Upper lobe of right lung (tissue), 1 donor: ENCODE data around the gene RRP9. TPM values are rescaled to one million over a fixed set of nuclear protein-coding genes. Genes with fewer than 3 reads are reported as not detected.

ENCODE experiments used
- ATAC-seq: fragments of 200-7000 bp; cut with Tn5 transposase; one replicate; pipeline ENCODE4 v1.9.1; 2020; ENCODE audit warnings: mild to moderate bottlenecking, moderate library complexity
- DNase-seq: peaks from one replicate; pipeline ENCODE4 v3.0.0-alpha.2; 2020
- H3K27ac ChIP-seq: fragments of 200-600 bp; one replicate; pipeline ENCODE4 v1.8.0; 2022
- H3K27me3 ChIP-seq: fragments of 200-600 bp; one replicate; pipeline ENCODE4 v1.8.0; 2022; ENCODE audit warnings: mild to moderate bottlenecking
- H3K36me3 ChIP-seq: fragments of 200-600 bp; one replicate; pipeline ENCODE4 v1.8.0; 2022
- H3K4me1 ChIP-seq: fragments of 200-600 bp; one replicate; pipeline ENCODE4 v1.8.0; 2022
- H3K4me3 ChIP-seq: fragments of 200-600 bp; one replicate; pipeline ENCODE4 v1.8.0; 2022; ENCODE audit warnings: mild to moderate bottlenecking
- H3K9me3 ChIP-seq: fragments of 200-600 bp; one replicate; pipeline ENCODE4 v1.8.0; 2022
- intact Hi-C: fragments of 100-400 bp; cut with DNase I; formaldehyde crosslinking; loops from one replicate; pipeline ENCODE4 v1.11.0; 2022
- total RNA-seq: library from RNA; stranded (reverse); fragmentation: NEBNext Ultra II Directional; extraction: Animal tissue kit (Norgen Biotek cat#: 25700); gene quantifications from one replicate; pipeline ENCODE4 v1.2.1, GENCODE V29; 2021
- TF ChIP-seq, protein P1 (sequence below): fragments of 200-600 bp; IDR thresholded peaks from one replicate; pipeline ENCODE4 v1.8.0; 2022; ENCODE audit warnings: antibody characterized with exemption
- donor health status: DM: no; HTN: yes; CAD: no; lungs with severe emphysema.

RRP9 gene
- total RNA-seq, 1 donor from 2014 or later: 20.6 TPM

DNA sequence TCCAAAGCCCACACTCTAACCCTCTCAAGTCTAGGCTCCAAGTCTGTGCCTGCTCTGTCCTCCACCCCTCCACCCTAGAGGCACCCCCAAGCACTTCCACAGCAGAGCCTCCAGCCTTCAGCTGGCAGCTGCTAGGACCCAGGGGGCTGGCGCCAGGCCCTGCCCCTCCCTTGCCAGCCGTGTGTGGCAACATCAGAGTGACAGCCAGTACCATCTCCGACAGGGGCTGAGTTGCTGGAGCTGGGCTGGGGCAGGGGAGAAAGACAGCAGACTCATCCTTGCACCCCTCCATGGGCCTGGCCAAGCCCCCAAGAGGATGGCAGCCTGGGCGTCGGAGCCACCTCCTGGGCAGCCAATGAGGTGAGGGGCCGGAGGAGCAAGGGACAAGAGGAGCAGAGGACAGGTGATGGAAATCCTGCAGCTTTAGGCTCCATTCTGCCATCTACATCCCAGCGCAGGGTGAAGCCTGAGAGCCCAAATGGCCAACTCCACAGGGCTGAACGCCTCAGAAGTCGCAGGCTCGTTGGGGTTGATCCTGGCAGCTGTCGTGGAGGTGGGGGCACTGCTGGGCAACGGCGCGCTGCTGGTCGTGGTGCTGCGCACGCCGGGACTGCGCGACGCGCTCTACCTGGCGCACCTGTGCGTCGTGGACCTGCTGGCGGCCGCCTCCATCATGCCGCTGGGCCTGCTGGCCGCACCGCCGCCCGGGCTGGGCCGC lies 13.6 kb upstream of the RRP9 start, which contains the start of gene GPR62:
Gene GPR62 (plus strand): TSS at position 207 of the 718 bp plus-strand sequence. CDS start 272 bp downstream, at position 479.
- peak within 1 kb of the TSS; percentile 60 for H3K27ac ChIP-seq
- TF ChIP-seq, protein P1, sequence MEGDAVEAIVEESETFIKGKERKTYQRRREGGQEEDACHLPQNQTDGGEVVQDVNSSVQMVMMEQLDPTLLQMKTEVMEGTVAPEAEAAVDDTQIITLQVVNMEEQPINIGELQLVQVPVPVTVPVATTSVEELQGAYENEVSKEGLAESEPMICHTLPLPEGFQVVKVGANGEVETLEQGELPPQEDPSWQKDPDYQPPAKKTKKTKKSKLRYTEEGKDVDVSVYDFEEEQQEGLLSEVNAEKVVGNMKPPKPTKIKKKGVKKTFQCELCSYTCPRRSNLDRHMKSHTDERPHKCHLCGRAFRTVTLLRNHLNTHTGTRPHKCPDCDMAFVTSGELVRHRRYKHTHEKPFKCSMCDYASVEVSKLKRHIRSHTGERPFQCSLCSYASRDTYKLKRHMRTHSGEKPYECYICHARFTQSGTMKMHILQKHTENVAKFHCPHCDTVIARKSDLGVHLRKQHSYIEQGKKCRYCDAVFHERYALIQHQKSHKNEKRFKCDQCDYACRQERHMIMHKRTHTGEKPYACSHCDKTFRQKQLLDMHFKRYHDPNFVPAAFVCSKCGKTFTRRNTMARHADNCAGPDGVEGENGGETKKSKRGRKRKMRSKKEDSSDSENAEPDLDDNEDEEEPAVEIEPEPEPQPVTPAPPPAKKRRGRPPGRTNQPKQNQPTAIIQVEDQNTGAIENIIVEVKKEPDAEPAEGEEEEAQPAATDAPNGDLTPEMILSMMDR: no peak
- no peak for ATAC-seq
- peaks cover 8% of the 10 kb centered on the region for H3K4me1 ChIP-seq
- H3K27me3 ChIP-seq: no peaks in the 10 kb centered on the region
- intact Hi-C loops: no loop called here
- H3K36me3 ChIP-seq: no peaks in the 10 kb centered on the region
- peak within 1 kb of the TSS; percentile 43 for H3K4me3 ChIP-seq
- no peaks in the 10 kb centered on the region for H3K9me3 ChIP-seq
- DNase-seq: peak; percentile 58

DNA sequence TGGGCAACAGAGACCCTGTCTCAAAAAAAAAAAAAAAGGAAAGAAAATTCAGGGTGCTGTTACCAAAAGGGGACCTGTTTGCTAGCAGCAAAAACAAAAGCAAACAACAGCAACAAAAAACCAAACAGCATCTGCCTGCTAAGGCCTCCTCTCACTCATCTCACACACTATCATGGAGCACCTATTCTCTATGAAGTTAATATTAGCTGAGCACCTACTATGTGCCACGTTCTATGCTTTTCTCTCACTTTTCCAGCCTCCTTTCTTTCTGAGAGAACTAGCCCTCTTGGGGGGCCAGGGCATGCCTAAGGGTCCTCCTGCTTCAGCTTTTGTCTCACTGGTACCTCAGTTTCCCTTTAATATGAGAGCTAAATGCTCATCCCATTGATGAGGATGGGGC lies 13.0 kb upstream of the RRP9 start:
- ATAC-seq (no peak), DNase-seq (no peak)

DNA sequence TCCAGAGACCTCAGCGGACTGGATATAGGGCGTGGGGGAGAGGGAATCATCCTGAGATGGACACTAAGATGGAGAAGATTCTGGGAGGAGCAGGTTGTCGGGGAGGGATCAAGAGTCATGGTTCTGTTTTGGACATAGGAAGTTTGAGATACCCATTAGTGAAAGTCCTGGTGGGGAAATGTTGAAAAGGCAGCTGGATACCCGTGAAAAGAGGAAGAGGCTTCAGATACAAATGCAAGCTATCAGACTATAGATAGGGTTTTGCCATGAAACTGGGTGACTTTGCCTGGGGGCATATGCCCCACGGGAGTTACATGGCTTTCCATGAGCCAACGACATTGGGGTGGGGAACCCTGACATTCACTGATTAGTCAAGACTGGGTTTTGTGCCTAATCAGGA lies 12.4 kb upstream of the RRP9 start:
- TF ChIP-seq, protein P1: no peak
- no peak overlapping the region for H3K27ac ChIP-seq
- intact Hi-C loops: no loop called here

More for the DNA sequence above, 13.0 kb upstream of the RRP9 start:
- H3K9me3 ChIP-seq: no peaks in the 10 kb centered on the region
- TF ChIP-seq, protein P1: no peak
- H3K4me1 ChIP-seq: peaks cover 8% of the 10 kb centered on the region
- H3K36me3 ChIP-seq: no peaks in the 10 kb centered on the region
- intact Hi-C loops: no loop called here
- no peaks in the 10 kb centered on the region for H3K27me3 ChIP-seq
- no peak overlapping the region for H3K27ac ChIP-seq
- H3K4me3 ChIP-seq: no peak overlapping the region

DNA sequence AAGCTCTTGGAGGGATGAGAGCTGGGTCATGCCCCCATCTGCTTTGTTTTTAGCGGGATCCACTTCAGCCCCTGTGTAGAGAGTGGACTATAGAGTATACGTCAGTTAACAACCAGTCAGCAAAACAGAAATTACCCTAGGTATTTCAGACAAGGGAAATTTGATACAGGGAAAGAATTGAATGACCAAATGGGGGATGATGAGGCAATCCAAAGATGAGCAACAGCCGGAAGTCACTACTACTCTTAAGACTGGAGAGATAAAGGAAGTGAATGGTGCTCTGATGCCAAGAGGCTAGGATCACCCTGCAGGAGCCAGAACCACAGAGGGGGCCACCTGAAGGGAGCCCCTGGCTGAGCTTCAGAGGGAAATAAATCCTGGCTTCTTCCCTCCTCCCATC lies 11.7 kb upstream of the RRP9 start:
- DNase-seq (no peak), ATAC-seq (peak; percentile 43)
- Histone ChIP-seq H3K4me3 (no peak overlapping the region), H3K4me1 (peaks cover 8% of the 10 kb centered on the region), H3K36me3 (no peaks in the 10 kb centered on the region), H3K9me3 (no peaks in the 10 kb centered on the region), H3K27ac (no peak overlapping the region), H3K27me3 (no peaks in the 10 kb centered on the region)
- intact Hi-C loops: no loop called here
- TF ChIP-seq, protein P1: no peak

More for the DNA sequence above, 12.4 kb upstream of the RRP9 start:
- H3K36me3 ChIP-seq: no peaks in the 10 kb centered on the region
- no peaks in the 10 kb centered on the region for H3K9me3 ChIP-seq
- no peak for ATAC-seq
- no peak overlapping the region for H3K4me3 ChIP-seq
- H3K4me1 ChIP-seq: peaks cover 8% of the 10 kb centered on the region
- no peaks in the 10 kb centered on the region for H3K27me3 ChIP-seq
- DNase-seq: no peak

DNA sequence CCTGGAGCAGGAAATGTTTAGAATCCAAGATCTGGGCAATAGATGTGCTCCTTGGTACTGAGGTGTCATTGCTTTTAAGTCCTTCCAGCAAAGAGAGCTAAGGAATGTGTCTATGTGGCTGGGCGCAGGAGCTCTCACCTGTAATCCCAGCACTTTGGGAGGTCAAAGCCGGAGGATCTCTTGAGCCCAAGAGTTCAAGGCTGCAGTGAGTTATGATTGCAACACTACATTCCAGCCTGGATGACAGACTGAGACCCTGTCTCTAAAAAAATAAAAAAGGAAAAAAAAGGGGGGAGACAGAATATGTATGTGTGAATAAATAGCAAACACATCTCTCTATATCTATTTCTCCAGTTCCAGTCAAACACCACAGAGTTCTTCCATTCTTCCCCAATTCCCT lies 9.2 kb upstream of the RRP9 start:
- Histone ChIP-seq H3K27me3 (no peaks in the 10 kb centered on the region), H3K9me3 (no peaks in the 10 kb centered on the region), H3K4me1 (no peaks in the 10 kb centered on the region), H3K4me3 (no peak overlapping the region), H3K27ac (no peak overlapping the region), H3K36me3 (no peaks in the 10 kb centered on the region)
- TF ChIP-seq, protein P1: no peak
- DNase-seq (no peak), ATAC-seq (no peak)
- intact Hi-C loops: no loop called here
